GM18861 (cell line): ENCODE measurements around the gene PEX14.

Source experiments
- ATAC-seq: cut with Tn5 transposase; IDR thresholded peaks from one replicate; pipeline ENCODE4 v1.9.1; 2021; ENCODE audit not compliant: unreplicated experiment

PEX14 gene

DNA sequence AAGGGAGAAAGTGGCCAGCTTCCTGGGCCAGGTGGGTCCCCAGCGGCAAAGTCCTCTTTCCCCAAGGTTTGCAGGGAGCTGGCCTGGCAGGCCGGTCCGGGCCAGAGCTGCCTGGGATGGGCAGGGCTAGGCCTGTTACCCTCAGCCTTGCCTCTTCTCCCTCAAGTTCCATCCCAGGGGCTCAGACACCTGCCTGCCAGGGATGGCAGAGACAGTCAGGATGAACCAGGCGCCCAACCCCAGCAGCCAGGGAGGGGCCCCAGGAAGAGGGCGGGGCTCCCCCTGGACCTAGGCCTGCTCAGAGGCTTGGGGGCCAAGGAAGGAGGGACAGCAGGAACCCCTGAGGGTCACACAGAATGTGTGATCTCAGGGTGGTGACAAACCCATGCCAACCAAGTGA, 201.1 kb downstream of the PEX14 start:
- ATAC-seq: no peak

- no peak for ATAC-seq
Observed at GRCh38 chr1:10676963-10677362, 202.2 kb downstream of the PEX14 start.

GRCh38 chr1:10677491-10678391, 203.0 kb downstream of the PEX14 start:
- no peak for ATAC-seq

DNA sequence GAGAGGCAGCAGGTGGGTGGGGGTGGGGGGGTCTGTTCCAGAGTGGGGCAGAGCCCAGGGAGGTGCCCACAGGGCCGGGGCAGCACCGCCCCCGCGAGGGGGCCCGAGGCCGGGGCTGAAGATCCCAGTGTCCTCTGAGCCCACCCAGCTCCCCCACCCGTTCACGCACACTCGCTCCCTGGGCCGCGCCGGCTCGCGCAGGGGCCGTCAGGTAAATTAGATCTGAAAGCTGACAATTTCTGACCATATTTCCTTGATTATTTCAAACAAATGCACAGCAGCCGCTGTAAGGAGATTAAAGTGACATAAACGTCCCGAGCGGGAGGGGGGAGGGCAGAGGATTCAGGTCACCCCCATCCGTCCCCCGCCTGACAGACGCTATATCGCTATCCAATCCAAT, 203.7 kb downstream of the PEX14 start:
- ATAC-seq: no peak

DNA sequence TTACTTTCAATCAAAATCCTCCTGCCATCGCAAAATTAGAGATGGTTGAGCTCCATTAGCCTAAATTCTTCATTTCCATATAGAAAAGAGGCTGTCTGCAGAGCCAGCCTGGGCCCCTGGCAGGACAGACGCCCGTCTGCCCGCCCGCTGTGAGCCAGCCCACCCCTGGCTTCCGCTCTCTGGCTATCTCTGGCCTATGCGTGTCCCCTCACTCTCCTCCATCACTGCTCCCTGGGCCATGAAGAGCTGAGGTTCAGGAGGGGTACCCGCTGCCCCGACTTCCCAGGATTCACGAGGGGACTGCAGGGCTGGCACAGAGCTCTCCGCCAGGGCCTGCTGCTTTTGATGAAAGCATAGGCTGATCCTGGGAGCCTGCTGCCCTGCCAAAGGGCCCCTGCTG, 204.1 kb downstream of the PEX14 start:
- ATAC-seq: no peak

DNA sequence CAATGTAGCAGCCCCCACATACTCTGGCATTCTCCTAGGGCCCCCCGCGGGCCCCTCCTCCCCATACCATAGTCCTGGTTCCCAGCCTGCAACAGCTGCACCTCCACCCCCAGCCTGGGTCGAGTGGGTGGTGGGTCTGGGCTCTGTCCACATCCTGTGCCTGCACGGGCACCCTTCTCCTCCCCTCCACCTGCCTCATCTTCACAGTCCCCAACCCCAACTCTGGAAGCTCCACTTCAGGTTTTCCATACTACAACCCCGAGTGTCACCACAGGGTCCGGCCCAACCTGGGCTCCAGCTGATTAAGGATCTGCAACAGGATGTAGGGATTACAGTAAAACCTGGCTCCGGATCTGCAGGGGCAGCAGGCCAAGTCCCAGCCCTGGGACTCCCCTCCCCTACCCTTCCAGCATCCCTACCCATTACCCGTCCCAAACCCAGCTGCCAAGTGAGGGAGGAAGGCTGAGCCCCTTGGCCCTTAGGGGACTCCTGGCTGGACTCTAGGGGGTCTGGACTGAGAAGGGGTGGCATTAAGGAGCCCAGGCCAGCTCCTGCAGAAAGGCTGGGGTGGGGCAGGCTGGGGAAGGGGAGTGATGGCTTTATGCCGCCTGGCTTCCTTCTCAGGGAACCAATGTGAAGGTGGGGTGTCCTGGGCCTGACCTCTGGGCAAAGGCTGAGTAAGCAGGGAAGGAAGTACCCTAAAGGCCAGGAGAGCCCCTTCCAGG, 204.9 kb downstream of the PEX14 start:
- ATAC-seq: no peak
